ENCODE data around the gene FNDC3A.
"Not testable (repeated sequence)": the region's sequence is repeated elsewhere in the genome, so short reads cannot be mapped to it uniquely, and the experiment has no call there.

Gene FNDC3A

GRCh38 chr13:49044836-49045235, 69.1 kb downstream of the FNDC3A start:
- no peak for DNase-seq (ENCODE audit: low spot score)

DNA sequence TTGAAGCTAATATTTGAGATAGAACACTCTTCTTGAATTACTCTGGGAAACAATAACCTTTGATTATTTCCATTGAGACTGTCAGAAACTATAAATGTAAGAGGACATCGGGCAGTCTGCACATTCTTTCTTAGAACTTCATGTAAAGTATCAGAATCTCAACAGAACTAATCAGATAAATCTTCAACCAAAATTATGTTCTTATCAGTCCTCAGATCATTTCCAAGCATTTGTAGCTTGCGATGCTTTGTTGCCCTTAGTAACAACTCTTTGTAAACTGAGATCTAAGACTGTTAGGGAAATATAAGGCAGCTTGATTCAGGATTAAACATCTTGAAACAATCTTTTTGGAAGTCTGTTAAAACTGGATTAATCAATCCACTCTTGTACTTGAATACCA, 70.3 kb downstream of the FNDC3A start:
- DNase-seq (ENCODE audit: low spot score), result no peak

DNA sequence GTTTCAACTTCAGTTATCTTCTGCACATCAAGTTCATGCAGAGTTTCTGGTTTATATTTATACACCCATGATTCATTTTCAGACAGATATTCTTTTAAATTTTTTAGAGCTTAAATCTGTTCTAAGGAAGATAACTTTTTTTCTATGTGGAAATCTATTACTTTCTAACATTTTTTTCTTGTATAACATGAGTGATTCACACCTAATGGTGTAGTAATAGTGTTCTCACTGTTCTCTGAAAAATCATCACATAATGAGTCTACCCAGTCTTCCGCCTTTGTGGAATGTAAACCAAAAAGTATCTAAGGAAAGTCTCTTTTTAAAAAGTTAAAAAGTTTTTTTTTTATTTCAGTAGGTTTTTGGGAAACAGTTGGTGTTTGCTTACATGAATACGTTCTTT, 70.8 kb downstream of the FNDC3A start:
- DNase-seq (ENCODE audit: low spot score), result no peak

GRCh38 chr13:49052813-49053212, 77.1 kb downstream of the FNDC3A start:
- DNase-seq (ENCODE audit: low spot score), result no peak

DNA sequence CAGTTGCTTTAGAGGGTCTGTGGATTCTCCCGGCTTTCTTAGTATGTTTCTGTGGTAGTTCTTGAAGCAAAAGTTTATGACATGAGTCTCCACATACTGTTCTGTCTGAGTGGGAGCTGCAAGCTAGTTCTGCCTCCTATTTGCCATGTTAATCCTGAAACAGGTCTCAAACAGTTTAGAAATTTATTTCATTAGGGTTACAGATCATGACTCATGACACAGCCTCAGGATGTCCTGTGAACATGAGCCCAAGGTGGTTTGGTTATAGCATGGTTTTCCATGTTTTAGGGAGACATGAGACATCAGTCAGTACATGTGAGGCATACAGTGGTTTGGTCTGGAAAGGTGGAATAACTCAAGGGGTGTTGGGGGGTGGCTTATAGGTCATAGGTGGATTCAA, 77.5 kb downstream of the FNDC3A start:
- DNase-seq (ENCODE audit: low spot score), result no peak

DNA sequence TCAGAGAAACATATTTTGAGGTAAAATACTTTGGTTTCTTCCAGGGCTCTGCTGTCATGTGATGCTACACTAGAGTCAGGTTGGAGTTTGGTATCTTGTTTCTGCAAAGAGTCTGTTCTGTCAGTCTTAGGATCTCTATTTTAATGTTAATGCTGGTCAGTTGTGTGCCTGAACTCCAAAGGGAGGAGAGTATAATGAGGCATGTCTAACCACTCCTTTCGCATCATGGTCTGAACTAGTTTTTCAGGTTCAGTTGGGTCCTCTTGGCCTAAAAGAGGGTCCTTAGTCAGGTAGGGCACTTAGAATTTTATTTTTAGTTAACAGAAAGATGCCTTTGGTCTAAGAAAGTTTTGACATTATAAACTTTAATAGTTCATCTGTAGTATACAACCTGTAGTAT, 78.2 kb downstream of the FNDC3A start:
- no peak for DNase-seq (ENCODE audit: low spot score)

DNA sequence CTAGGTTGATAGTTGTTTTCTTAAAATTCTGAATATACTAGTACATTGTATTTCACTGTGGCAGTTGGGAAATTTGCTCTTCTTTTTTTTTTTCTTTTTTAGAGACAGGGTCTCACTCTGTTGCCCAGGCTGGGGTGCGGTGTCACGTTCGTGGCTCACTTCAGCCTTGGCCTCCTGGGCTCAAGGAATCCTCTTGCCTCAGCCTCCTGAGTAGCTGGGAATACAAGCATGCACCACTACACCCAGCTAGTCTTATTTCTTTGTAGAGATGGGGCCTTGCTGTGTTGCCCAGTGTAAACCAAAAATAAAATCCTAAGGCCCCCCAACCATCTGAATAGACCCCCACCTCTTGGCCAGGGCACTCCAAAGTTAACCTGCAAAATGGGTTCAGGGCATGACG, 79.3 kb downstream of the FNDC3A start:
- DNase-seq (ENCODE audit: low spot score), result no peak

DNA sequence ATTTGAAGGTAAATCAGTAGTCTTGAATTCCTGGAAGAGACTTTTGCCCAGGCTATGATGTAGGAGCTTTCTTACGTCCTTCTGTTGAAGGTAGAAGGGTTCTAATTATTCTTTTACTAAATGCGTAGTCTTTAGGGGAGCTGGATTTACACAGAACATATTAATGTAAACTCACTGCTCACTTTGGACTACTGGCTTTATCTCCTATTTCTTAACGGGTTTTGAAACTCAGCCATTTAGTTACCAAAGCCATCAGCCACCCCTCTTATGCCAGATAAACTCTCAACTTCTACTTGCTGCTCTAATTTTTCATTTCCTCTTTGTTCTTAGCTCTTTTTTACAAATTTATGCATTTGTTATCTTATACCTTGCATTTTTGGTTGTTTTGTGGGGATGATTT, 81.5 kb downstream of the FNDC3A start:
- DNase-seq (ENCODE audit: low spot score), result no peak

- no peak for DNase-seq (ENCODE audit: low spot score)
Observed at GRCh38 chr13:49058761-49059160, 83.0 kb downstream of the FNDC3A start.

DNA sequence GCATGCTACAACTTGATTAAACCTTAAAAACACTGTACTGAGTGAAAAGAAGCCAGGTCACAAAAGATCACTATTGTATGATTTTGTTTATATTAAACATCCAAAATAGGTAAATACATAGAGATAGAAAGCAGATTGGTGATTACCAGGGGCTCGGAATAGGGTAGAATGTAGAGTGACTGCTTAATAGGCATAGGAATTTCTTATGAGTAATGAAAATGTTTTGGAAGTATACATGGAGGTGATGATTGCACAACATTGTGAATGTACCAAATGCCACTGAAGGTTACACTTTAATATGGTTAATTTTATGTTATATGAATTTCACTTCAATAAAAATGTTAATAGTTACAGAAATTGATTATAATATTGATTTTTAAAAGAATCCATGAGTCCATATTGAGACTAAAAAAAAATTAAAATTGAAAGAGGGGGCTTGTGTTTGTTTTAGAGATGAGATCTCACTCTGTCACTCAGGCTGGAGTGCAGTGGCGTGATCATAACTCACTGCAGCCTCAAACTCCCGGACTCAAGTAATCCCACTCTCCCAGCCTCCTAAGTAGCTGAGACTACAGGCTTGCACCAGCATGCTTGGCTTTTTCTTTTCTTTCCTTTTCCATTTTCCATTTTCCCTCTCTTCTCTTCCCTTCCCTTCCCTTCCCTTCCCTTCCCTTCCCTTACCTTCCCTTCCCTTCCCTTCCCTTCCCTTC, 85.1 kb downstream of the FNDC3A start:
- no peak for DNase-seq (ENCODE audit: low spot score)

- DNase-seq (ENCODE audit: low spot score), result not testable (repeated sequence)
Observed at GRCh38 chr13:49061388-49061752, 85.7 kb downstream of the FNDC3A start.

DNA sequence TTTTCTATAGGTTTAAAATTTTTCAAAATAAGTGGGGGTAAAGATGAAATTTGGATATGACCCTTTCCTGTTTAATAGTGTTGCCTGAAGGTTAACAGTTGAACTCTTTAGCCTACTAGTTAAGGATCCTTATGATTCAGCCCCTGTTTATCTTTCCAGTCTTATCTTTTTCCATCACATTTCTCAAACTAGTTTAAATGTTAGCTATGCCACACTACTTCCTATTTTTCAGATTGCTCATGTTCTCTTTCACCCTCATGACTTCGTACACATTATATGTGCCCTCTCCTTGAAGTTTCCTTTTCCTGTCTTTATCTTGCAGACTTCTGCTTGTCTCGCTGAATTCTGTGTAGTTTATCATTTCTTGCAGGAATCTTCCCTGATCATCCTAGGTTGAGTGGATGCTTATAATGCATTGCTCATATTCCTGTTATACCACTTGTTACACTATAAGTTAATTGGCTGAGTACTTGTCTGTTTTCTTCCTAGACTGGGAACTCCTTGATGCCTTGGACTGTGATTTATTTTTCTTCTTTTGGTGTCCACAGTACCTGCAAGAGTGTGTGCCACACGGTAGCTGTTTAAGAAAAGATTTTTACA, 86.7 kb downstream of the FNDC3A start:
- DNase-seq (ENCODE audit: low spot score), result no peak

DNA sequence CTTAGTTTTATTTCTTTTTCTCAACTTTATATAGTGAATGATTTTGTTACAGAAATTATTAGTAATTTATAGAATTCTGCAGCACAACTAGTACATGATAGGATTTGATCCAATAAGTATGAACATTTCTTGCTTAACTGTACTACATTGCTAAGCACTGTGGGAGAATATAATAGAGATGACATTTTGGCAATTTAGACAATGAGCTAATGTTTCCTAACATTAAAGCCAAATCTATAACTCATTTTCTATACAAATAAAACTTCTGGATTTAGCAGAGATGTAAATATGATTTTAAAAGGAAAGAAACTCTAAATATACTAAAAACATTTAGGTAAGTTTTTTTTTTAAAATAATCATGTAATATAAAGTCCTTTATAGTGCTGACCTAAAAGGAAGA, 87.3 kb downstream of the FNDC3A start:
- no peak for DNase-seq (ENCODE audit: low spot score)

DNA sequence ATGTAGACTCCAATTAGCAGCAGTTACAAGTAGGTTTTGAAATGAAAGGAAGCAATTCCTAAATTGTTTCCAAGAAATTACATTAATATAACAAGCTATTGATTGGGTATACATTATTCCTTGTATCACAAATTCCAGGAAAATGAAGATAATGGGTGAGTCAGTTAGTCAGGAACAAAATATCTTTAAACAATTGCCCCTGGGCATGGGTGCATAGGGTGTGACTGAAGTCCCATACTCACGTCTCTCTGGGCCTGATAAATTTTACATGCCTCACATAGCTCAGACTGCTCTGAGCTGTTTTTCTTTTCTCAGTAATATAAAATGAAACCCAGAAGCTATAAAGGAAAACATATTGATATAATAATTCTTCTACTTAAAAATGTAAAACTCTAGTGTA, 87.8 kb downstream of the FNDC3A start:
- no peak for DNase-seq (ENCODE audit: low spot score)

DNA sequence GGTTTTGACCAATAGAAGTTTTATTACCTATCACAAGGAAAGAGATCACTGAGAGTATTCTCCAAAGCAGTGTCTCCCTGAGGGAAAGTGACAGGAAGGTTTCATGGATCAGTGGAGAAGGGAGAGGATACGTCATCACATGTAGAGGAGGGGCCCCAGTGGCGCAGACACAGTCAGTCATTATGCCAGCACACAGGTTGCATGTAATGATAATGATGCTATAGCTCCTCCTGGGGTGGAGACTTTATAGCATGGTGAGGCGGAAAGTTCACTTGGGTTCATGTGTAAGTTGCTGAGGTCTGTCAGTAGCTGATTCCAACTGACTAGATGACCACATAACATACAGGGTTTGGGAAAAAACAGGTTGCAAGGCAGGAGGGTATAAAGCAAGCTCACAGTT, 88.8 kb downstream of the FNDC3A start:
- DNase-seq (ENCODE audit: low spot score), result no peak

- DNase-seq (ENCODE audit: low spot score), result no peak
Observed at GRCh38 chr13:49066856-49067255, 91.1 kb downstream of the FNDC3A start.

DNA sequence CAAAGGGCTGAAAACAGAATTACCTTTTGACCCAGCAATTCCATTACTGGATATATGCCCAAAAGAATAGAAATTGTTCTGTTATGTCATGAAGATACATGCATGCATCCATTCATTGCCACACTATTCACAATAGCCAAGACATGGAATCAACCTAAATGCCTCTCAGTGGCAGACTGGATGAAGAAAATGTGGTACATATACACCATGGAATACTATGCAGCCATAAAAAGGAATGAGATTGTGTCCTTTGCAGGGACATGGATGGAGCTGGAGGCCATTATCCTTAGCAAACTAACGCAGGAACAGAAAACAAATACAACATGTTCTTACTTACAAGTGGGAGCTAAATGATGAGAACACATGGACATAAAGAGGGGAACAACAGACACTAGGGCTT, 92.8 kb downstream of the FNDC3A start:
- DNase-seq (ENCODE audit: low spot score), result not testable (repeated sequence)

DNA sequence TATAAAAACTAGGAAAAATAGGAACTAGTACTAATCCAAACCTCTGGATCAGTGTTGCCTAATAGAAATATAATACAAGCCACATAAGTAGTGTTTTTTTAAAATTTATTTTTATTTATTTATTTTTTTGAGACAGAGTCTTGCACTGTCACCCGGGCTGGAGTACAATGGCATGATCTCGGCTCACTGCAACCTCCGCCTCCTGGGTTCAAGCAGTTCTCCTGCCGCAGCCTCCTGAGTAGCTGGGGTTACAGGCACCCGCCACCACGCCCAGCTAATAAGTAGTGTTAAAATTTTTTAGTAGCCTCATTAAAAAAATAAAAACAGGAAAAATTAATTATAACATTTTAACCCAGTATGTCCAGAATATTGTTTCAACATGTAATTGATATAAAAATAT, 94.3 kb downstream of the FNDC3A start:
- not testable (repeated sequence) for DNase-seq (ENCODE audit: low spot score)

DNA sequence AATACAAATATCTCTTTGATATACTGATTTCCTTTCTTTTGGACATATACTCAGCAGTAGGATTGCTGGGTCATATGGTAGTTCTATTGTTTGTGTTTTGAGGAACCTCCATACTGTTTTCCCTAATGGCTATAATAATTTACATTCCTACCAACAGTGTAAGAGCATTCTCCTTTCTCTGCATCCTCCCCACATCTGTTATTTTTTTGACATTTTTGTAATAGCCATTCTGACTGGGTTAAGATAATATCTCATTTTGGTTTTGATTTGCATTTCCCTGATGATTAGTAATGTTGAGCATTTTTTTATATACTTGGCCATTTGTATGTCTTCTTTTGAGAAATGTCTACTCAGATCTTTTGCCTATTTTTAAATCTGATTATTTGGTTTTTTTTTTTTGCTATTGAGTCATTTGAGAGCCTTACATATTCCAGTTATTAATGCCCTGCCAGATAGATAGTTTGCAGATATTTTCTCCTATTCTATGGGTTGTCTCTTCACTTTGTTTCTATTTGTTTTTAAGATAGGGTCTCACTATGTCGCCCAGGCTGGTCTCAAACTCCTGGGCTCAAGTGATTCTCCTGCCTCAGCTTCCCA, 95.7 kb downstream of the FNDC3A start:
- no peak for DNase-seq (ENCODE audit: low spot score)

GRCh38 chr13:49082653-49083536, 107.2 kb downstream of the FNDC3A start:
- no peak for DNase-seq (ENCODE audit: low spot score)

GRCh38 chr13:49084961-49085360, 109.2 kb downstream of the FNDC3A start:
- no peak for DNase-seq (ENCODE audit: low spot score)

DNA sequence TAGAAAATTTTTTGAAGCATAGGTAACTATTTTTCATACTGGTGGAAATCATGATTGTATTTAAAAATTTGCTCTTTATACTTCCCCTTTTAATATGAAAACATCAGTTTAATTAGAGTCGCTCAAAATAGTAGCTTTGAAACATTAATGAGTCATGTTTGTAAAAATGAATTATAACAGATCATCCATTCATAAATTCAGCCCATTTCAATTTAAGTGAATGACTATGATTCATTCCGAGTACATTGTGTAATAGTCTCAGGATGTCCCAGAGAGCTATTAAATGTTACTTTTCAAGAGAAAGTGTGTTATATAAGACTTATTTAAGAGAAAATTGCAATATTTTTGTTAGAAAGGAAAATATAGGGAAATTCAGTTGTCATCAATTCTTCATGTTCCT, 111.0 kb downstream of the FNDC3A start:
- DNase-seq (ENCODE audit: low spot score), result no peak

DNA sequence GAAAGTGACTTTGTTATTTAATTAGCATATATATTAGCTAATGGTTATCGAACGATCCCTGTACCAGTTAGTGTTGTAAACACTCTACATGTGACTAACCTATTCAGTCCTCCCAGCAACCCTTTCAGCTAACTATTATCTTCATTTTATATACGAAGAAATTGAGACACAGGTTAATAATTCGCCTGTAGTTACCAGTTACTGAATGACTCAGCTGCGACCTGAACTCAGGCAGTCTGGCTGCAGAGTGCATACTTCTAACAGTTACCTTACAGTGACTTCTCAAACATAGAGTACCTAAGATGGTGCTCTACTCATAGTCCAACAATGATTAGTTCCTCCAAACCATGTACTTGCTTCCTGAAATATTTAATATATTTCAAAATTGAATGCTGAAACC, 117.7 kb downstream of the FNDC3A start:
- DNase-seq (ENCODE audit: low spot score), result no peak

Measured in left forelimb (tissue), 1 donor.